ENCODE data around the gene RTP5. TPM values are rescaled to one million over a fixed set of nuclear protein-coding genes. Genes with fewer than 3 reads are reported as not detected.

The RTP5 gene
- total and polyA plus RNA-seq, 2 donors (not counting 3 experiments of a cell fraction or from before 2014, with no cell fraction given) = not detected

DNA sequence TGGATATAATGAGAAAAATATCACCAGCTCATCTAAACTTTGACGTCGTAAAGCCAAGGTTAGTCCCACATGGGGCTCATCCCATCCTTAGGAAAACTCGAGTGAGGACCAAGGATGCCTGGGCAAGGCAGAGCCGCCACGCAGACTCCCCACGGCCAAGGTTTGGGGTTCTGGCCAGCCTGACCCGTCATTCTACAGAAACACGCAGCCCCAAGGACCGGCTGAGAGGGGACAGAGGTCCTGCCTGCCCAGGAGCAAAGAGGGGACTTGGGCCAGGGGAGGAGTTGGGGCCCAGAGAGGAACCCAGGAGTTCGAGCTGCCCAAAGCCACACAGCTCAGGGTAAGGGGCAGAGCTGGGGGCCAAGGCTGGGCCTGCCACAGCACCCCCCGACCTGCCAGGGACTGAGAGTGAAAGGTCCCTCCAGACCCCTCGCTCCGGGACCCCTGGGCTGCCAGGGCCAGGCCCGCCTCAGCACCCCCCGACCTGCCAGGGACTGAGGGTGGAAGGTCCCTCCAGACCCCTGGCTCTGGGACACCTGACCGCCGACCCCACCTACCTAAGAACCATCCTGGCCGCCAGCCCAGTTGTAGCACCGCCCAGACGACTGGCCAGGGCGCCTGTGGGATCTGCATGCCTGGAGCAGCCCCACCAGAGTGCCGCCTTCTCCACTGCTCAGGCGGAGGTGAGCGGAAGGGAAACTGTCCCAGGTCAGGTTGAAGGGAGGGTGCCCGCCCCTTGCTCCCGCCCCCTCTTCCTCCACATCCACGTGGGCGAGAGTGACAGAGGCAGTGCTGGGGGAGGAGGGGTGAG, 11.1 kb upstream of the RTP5 start, which contains the start of gene PDCD1:
Gene PDCD1 (minus strand): TSS at position 689 of the 811 bp plus-strand sequence. CDS start 56 bp downstream, at position 633.
- H3K27ac ChIP-seq (ENCODE audit: insufficient read depth, low read depth, low read length) = no peak within 1 kb of the TSS
- H3K9me3 ChIP-seq (replicated peaks; ENCODE audit: control insufficient read depth, insufficient read depth, low read length) = no peaks in the 10 kb centered on the region
- H3K36me3 ChIP-seq (ENCODE audit: control insufficient read depth in 2 of 2, extremely low read depth in 1 of 2, insufficient read depth in 2 of 2, low read length in 2 of 2) = no peaks in the 10 kb centered on the region
- ChIA-PET CTCF (no interaction called here), POLR2A (no interaction called here)
- H3K4me1 ChIP-seq (ENCODE audit: control insufficient read depth, extremely low read depth, insufficient read depth, low read length) = no peaks in the 10 kb centered on the region
- peak within 1 kb of the TSS; percentile 30 for H3K4me2 ChIP-seq (ENCODE audit: insufficient read depth, low read length)
- dilution Hi-C loops (cut with MboI; ENCODE audit: extremely low pct_ligation_motif_present, low sequenced_read_pairs) = no loop called here
- H2AFZ ChIP-seq (ENCODE audit: low read depth, low read length) = peak within 1 kb of the TSS; percentile 50
- H4K20me1 ChIP-seq (replicated peaks; ENCODE audit: control insufficient read depth, extremely low read depth, insufficient read depth, low read length) = no peaks in the 10 kb centered on the region
- intact Hi-C loops (cut with micrococcal nuclease) = no loop called here
- no peak within 1 kb of the TSS for H3K4me3 ChIP-seq (replicated peaks in 1 of 3; ENCODE audit: insufficient read depth in 1 of 3, low read depth in 1 of 3, low read length in 3 of 3)
- no TSS peak for BruUV-seq (replicated peaks)
- no peaks in the 10 kb centered on the region for H3K79me2 ChIP-seq (ENCODE audit: control insufficient read depth, insufficient read depth, low read length)
- FAIRE-seq = no peak
- TF ChIP-seq POLR2AphosphoS5 (IDR thresholded peaks at IDR 0.05; ENCODE audit: insufficient read depth, low read depth, low read length) (no peak), MYC (IDR thresholded peaks at IDR 0.05; ENCODE audit: low read depth, low read length) (no peak), POLR2A (IDR thresholded peaks at IDR 0.05; ENCODE audit: low read depth, low read length) (no peak), FOS (IDR thresholded peaks at IDR 0.05; ENCODE audit: borderline replicate concordance, insufficient read depth, low read length) (no peak), GATA2 (IDR thresholded peaks at IDR 0.05; ENCODE audit: insufficient read depth, insufficient read length, low read depth, low read length) (no peak), JUN (IDR thresholded peaks at IDR 0.05; ENCODE audit: borderline replicate concordance, insufficient read depth, insufficient read length, low read depth) (no peak), EZH2 (IDR thresholded peaks at IDR 0.05; ENCODE audit: borderline replicate concordance, low read depth, low read length, severe bottlenecking) (no peak), CTCF (IDR thresholded peaks at IDR 0.05; ENCODE audit: extremely low read depth in 1 of 2, insufficient read depth in 1 of 2, low read depth in 1 of 2, low read length in 2 of 2) (no peak), MAX (IDR thresholded peaks at IDR 0.05; ENCODE audit: insufficient read depth, insufficient read length) (no peak)
- DNase-seq (ENCODE audit: low read depth, low spot score) = no peak
- H3K9ac ChIP-seq (replicated peaks; ENCODE audit: extremely low read depth, insufficient read depth, low read length) = no peak within 1 kb of the TSS
- peaks cover 0 to 2% of the 10 kb centered on the region in 2 experiments for H3K27me3 ChIP-seq (ENCODE audit: control insufficient read depth in 2 of 2, insufficient read depth in 2 of 2, low read length in 2 of 2)
- no peaks in the 10 kb centered on the region for H3K9me1 ChIP-seq (replicated peaks; ENCODE audit: control insufficient read depth, extremely low read depth, insufficient read depth, low read length)
